ENCODE data around the gene ADRA2A.

DNA sequence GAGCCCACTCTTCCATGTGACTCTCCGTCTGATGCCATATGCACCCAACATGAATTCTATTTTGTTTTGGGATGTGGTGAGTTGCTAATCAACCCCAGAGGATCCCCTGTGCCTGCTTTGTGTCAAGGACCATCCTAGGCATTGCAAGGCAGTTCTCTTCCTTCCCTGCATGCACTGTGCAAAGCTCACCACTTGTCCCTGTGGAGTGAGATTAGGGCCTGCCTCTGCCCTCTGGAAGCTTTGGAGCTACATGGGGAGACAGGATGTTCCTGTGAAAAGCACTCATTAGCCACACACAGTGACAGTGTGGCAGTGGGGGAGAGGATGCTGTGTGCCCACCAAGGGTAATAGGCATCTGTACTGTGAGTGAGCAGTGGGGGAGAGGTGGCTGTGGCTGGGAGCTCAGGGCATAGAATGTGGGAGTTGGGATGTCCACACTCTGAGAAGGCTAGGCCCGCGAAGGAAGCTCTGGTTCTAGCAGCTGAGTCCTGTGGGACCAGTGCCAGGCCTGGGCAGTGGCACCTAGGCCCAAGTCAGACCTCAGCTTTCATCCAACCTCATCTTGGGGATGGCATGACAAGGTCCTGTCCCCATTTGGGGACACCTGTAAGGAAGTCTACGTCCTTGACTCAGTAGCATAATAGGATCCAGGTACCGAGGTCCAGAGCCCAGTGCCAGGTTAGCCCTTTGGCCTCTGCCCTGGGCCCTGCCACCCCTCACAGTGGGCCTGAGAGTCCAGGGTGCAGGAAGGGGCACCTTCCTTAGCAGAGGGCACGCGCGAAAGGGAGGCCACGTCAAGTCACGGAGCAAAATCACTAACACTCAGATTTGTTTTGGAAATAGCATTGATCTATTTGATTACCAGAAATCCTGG is 6.6 kb downstream of the ADRA2A start:
- TF ChIP-seq POLR2AphosphoS5 (IDR thresholded peaks at IDR 0.05; ENCODE audit: low read depth, low read length) (no peak), POLR2A (IDR thresholded peaks at IDR 0.05; ENCODE audit: low read depth, low read length) (no peak), POU2F2 (IDR thresholded peaks at IDR 0.05; ENCODE audit: low read depth, low read length) (no peak), TAF1 (IDR thresholded peaks at IDR 0.05; ENCODE audit: low read depth, low read length) (no peak), SPI1 (IDR thresholded peaks at IDR 0.05; ENCODE audit: low read depth, low read length) (no peak)
